AML-193 (cell line): Measurements from ENCODE around the gene MAP7.
"Not testable (repeated sequence)": the region's sequence is repeated elsewhere in the genome, so short reads cannot be mapped to it uniquely, and the experiment has no call there.

ENCODE experiments used
- DNase-seq, 2 experiments: peaks; one replicate each; lab custom pipeline; 2025; lab: John Stamatoyannopoulos, UW

Gene MAP7

DNA sequence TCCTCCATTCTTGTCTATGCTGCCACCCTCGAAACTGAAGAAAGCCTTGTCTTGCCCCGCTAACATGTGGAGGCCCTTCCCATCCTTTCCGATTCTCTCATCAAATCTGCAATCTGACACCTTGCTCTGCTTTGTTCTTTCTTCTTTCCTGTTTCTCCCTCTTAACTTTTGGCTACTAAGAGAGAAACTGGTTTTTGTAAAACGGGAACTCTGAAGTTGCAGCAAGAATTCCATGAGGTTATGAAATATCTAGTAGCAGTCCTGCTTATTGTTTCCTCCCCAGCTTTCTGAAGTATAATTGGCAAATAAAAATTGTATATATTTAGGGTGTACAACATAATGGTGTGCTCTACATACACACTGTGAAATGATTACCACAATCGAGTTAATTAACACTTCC lies 80.2 kb downstream of the MAP7 start:
- peak; percentile 41 to 44 for DNase-seq

DNA sequence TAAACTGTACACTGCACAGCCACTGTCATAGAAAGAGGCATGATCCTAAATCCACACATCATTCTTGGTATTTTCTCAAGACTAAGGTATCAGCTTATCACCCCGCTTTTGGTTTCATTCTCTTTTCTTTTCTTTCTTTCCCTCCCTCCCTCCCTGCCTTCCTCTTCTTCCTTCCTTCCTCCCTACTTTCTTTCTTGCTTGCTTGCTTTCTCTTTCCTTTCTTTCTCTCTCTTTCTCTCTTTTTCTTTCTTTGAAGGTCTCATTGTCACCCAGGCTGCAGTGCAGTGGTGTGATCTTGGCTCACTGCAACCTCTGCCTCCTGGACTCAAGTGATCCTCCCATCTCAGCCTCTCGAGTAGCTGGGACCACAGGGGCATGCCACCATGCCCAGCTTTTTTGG lies 81.1 kb downstream of the MAP7 start:
- no peak for DNase-seq

- no peak for DNase-seq
Measured at GRCh38 chr6:136468711-136469110, 81.5 kb downstream of the MAP7 start.

DNA sequence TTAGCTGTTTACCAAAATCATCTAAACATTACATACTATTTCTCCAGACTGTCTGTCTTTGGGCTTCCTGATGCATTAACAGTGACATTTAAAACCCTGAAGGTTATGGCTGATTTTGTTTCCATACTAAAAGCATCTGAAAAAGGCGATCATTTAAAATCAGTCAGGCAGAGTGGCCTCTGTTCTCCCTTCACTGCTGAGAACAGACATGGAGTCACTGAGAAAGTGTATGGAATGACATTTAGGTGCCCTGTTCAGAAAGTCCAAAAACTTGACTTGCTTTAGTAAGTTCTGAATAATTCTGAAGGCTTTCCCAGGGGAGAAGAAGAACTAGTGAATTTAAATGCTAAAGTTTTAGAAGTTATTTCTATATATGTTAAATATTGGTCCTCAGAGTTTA lies 83.0 kb downstream of the MAP7 start:
- no peak for DNase-seq

- DNase-seq: no peak
Measured at GRCh38 chr6:136466777-136467176, 83.4 kb downstream of the MAP7 start.

DNA sequence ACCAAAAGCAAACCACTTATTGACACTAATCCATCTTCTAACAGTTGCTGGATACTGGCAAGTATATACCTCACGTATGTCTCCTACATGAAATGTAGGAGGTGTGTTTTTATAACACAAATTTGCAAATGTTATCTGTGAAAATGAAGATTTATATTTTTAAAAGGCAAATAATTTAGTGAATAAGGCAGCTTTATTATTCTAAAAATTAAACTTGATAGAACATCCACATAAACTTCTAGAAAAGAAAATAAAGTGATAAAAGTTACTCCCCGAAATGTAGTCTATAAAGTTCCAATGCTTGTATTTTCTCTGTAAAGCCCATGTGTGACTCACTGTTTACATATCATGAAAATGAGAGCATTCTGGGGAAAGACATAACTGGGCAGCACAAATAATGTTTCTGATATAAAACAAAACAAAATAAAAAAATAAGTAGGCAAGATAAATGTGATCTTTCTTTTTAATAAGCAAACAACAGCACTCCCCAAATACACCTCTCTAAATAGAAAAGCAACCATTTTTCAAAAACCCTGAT lies 84.4 kb downstream of the MAP7 start:
- no peak for DNase-seq

DNA sequence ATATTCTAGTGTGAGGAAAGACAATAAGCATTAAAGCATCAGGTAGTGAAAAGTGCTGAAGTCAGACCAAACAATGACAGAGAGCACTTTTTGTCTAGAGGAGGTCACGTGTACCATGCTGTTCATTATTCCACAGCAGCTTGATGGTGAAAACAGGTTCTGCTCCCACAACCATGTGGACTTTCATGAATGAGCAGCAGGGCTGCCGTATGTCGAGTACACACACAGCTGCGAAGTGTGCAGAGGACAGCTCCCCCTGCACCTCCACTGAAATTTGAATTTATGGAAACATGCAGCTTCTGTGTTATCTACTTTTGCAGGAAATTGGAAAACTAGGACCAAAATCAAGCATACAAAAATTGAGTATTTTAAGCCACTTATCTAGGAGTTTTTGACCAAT lies 85.3 kb downstream of the MAP7 start:
- DNase-seq: no peak

DNA sequence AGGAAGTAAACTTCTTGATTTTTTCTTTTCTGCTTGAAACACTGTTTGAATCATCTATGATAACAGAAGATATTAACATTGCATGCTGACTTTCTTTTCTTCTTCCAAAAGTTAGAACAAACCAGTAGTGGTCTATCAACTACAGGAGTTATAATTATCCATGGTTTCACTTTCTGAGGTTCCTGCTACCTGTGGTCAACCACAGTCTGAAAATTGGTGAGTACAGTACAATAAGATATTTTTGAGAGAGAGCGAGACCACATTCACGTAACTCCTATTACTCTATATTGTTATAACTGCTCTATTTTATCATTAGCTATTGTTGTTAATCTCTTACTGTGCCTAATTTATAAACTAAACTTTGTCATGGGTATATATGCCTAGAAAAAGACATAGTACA lies 86.1 kb downstream of the MAP7 start:
- DNase-seq: no peak

DNA sequence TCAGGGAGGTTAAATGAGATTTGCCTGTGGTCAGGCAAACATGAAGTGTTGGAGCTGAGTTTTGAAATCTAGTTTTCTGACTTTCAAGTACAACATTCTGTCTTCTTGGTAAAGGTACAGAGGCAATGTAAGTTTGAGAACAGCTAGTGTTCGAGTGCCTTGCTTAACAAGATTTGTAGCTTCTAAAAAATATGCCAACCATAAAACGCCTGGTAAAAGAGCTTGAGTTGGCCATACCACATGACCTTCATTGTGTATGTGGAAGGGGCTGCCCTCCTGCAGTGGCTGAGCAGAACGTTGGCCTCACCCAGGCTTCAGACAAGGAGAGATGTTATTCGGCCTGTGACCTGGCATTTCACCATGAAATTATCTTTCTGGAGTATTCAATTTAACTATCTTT lies 86.5 kb downstream of the MAP7 start:
- no peak for DNase-seq

- DNase-seq: no peak
Measured at GRCh38 chr6:136446579-136447187, 103.5 kb downstream of the MAP7 start.

GRCh38 chr6:136446145-136446544 lies 104.1 kb downstream of the MAP7 start:
- DNase-seq: no peak

- no peak for DNase-seq
Measured at GRCh38 chr6:136445063-136445462, 105.2 kb downstream of the MAP7 start.

DNA sequence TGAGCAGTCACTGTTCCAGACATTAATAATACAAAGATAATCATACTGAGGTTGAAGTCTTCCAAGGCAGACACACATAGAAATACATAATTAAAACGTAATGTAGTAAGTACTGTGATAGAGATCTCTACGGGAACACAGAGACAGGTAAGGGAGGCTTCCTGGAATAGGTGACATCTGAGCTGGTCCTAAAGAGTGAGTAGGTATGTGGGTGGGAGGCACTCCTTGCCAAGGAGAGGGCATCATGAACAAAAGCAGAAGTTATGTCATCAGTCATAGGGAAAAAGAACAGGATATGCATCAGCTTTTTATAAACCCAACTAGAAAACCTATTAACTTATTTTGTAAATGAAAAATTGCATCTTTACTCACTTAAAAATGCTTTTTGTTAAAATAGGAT lies 110.0 kb downstream of the MAP7 start:
- DNase-seq: no peak

DNA sequence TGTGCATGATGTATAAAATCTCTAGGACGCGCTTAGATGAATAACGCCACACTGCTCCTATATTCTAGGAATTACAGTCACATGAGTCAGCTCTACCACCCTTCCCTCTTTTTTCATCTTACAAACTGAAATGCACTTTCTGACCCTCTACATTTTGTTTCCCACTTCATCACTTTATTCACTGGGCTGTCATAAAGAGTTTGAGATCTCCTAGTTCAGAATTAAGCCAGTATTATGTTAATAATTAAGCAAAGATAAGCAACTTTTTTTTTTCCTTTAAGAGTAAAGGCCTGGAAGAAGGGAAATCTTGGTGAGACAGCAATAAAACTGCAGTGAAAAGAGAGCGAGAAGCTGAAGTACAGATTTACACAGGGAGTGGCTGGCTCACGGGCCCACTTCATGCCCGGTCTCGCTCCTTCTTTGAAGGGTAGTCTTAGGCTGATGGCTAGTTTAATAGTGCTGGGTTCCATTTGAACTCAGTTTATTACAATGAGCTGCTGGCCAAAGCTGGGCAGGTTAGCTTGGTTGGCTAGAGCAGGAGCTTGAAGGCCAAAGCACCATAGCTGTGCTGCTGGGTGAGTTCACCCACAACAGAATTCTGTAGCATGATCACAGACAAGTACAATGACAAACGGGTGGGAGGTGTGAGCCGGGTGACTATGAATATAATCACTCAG lies 110.6 kb downstream of the MAP7 start:
- no peak for DNase-seq

GRCh38 chr6:136438441-136438840 lies 111.8 kb downstream of the MAP7 start:
- no peak for DNase-seq

GRCh38 chr6:136437246-136437645 lies 113.0 kb downstream of the MAP7 start:
- no peak for DNase-seq

- no peak for DNase-seq
Measured at GRCh38 chr6:136435101-136435500, 115.1 kb downstream of the MAP7 start.

- not testable (repeated sequence) for DNase-seq
Measured at GRCh38 chr6:136431306-136431705, 118.9 kb downstream of the MAP7 start.

DNA sequence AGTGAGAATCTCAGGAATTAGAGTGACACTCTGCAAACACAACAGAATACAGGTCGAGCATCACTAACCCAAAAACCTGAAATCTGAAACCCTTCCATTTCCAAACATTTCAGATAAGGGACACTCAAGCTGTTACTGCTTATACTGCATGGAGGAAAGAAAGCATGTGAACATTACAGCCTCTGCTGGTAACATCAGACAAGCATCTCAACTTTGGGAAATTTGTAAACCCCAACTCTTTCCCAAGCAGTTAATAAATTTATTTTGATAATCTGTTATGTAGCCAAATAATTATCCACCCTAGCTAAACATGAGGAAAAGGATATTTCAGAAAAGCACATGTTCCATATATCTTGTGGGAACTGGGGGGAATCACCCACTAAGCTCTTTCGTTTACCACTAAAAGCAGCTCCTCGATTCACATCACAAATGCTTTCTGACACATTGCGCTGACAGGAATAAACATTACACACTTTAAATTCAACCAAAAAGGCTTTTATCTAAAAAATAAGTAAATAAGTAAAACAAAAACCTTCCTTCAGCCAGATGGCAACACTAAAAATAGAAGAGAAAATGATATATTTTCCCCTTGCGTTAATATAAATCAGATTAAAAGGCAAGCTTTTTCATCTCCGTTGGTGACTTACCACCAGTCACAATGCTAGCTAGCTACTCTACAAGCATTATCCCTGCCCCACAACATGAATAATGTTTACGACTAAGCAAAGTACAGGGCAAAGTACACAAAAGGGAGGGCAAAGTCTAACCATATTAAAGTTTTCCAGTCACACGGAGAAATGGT lies 120.8 kb downstream of the MAP7 start:
- no peak for DNase-seq

- DNase-seq: no peak
Measured at GRCh38 chr6:136427378-136427717, 122.9 kb downstream of the MAP7 start.

- DNase-seq: no peak
Measured at GRCh38 chr6:136426627-136427377, 123.4 kb downstream of the MAP7 start.

DNA sequence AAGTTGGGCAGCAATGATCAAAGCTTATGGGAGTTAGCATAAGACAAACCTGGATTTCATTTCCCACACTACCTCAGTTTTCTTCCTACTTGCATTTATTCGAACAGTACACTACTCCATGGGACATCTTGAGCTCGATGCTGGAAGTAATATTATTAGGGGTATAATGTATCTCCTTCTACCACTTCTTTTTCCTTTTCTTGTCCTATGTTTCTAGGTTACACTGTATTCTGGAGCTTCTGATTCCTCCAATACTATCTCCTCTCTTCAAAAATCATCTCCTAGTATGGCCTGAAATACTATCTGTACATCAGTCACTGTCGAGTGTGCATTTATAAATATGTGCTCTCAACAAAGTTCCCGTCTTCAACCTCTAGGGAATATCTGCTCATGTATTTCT lies 124.4 kb downstream of the MAP7 start:
- DNase-seq: no peak
